ENCODE measurements around the gene BMX.

BMX gene

GRCh38 chrX:15500497-15500966, at the start of gene BMX:
TSS of gene BMX (plus strand) at chrX:15500807. CDS start at chrX:15508354, 7,547 bp downstream.
- DNase-seq, result no peak

- DNase-seq, result no peak
These were observed 48.7 kb upstream of the BMX start for GRCh38 chrX:15451913-15452312.

- no peak for DNase-seq
These were observed 35.9 kb upstream of the BMX start for GRCh38 chrX:15464704-15465103.

GRCh38 chrX:15465347-15465746, 35.3 kb upstream of the BMX start:
- no peak for DNase-seq

- DNase-seq, result no peak
These were observed 34.5 kb upstream of the BMX start for GRCh38 chrX:15465896-15466651.

- DNase-seq, result no peak
These were observed 32.6 kb upstream of the BMX start for GRCh38 chrX:15468036-15468435.

- no peak for DNase-seq
These were observed 31.0 kb upstream of the BMX start for GRCh38 chrX:15469613-15470012.

- peak; percentile 34 for DNase-seq
These were observed 29.6 kb upstream of the BMX start for GRCh38 chrX:15471028-15471427.

- no peak for DNase-seq
These were observed 28.1 kb upstream of the BMX start for GRCh38 chrX:15472531-15472930.

GRCh38 chrX:15474028-15474427, 26.6 kb upstream of the BMX start:
- no peak for DNase-seq

- DNase-seq, result no peak
These were observed 25.6 kb upstream of the BMX start for GRCh38 chrX:15475021-15475420.

GRCh38 chrX:15475486-15475885, 25.1 kb upstream of the BMX start:
- DNase-seq, result no peak

- no peak for DNase-seq
These were observed 16.7 kb upstream of the BMX start for GRCh38 chrX:15483891-15484290.

- DNase-seq, result no peak
These were observed 8.1 kb upstream of the BMX start for GRCh38 chrX:15492469-15492868.

GRCh38 chrX:15493118-15493962, 7.3 kb upstream of the BMX start, which contains the start of gene PIR:
TSS of gene PIR (minus strand) at chrX:15493333. CDS start at chrX:15491257, 2,076 bp downstream.
- DNase-seq, result peak; percentile 29

GRCh38 chrX:15495801-15496200, 4.8 kb upstream of the BMX start:
- DNase-seq, result no peak

GRCh38 chrX:15496824-15497223, 3.8 kb upstream of the BMX start:
- no peak for DNase-seq

GRCh38 chrX:15497865-15498264, 2.7 kb upstream of the BMX start:
- DNase-seq, result peak; percentile 34

GRCh38 chrX:15498741-15499140, 1.9 kb upstream of the BMX start:
- no peak for DNase-seq

- no peak for DNase-seq
These were observed 631 bp upstream of the BMX start for GRCh38 chrX:15499976-15500375.

- DNase-seq, result no peak
These were observed 899 bp downstream of the BMX start for GRCh38 chrX:15501506-15501905.

GRCh38 chrX:15504661-15505060, 4.1 kb downstream of the BMX start:
- DNase-seq, result no peak

- DNase-seq, result no peak
These were observed 4.5 kb downstream of the BMX start for GRCh38 chrX:15505101-15505500.

- no peak for DNase-seq
These were observed 6.4 kb downstream of the BMX start for GRCh38 chrX:15507005-15507404.
